Gastroesophageal sphincter (tissue), 4 donors: ENCODE results near the gene ROR2. TPM values are rescaled to one million over a fixed set of nuclear protein-coding genes. Genes with fewer than 3 reads are reported as not detected.
A peak's percentile ranks its signal among the peaks of the same experiment; 100 is the strongest.

Source experiments
- ATAC-seq: fragments of 150-250 bp; one replicate; pipeline ENCODE4 v1.9.1; 2016; ENCODE audit warnings: mild to moderate bottlenecking, moderate library complexity
- H3K27ac ChIP-seq, 4 donors: fragments of 200-600 bp; sonication (generic) in 3 of 4; 1 replicate in 3 of 4; 2 replicates in 1 of 4; pipeline ENCODE4 v1.5.1; 2016 to 2019
- H3K27me3 ChIP-seq: fragments of 200-600 bp; sonication (generic); one replicate; pipeline ENCODE4 v1.5.1; 2019
- H3K36me3 ChIP-seq, 2 donors: fragments of 200-600 bp; sonication (generic); one replicate each; pipeline ENCODE4 v1.5.1; 2019; ENCODE audit warnings: control low read depth in 1 of 2
- H3K4me1 ChIP-seq, 3 donors: fragments of 200-600 bp; sonication (generic); 1 replicate in 2 of 3; 2 replicates in 1 of 3; pipeline ENCODE4 v1.5.1; 2016 to 2019; ENCODE audit warnings: control low read depth in 2 of 3
- H3K4me3 ChIP-seq, 2 donors: fragments of 200-600 bp; sonication (generic); one replicate each; pipeline ENCODE4 v1.5.1; 2019; ENCODE audit warnings: mild to moderate bottlenecking in 1 of 2, moderate library complexity in 1 of 2
- H3K9me3 ChIP-seq, 3 donors: fragments of 200-600 bp; sonication (generic); one replicate each; pipeline ENCODE4 v1.5.1; 2017 to 2019; ENCODE audit warnings: control low read depth in 2 of 3
- EP300 ChIP-seq: sonication (generic); formaldehyde crosslinking; IDR thresholded peaks from one replicate; pipeline ENCODE4 v1.6.1; 2017; ENCODE audit warnings: antibody characterized with exemption, mild to moderate bottlenecking
- POLR2A ChIP-seq, 2 donors: fragments of 450-650 bp; IDR thresholded peaks; one replicate each; pipeline ENCODE4 v1.6.1; 2017; ENCODE audit warnings: antibody characterized with exemption in 2 of 2, mild to moderate bottlenecking in 2 of 2, moderate library complexity in 1 of 2
- POLR2AphosphoS5 ChIP-seq: sonication (generic); formaldehyde crosslinking; IDR thresholded peaks from one replicate; pipeline ENCODE4 v1.6.1; 2017; ENCODE audit warnings: antibody characterized with exemption
- WGBS, 2 donors: methylation state at CpG; one replicate each; pipeline ENCODE4 v1.1.5; 2018; ENCODE audit warnings: low coverage in 1 of 2; 5-methylcytosine and 5-hydroxymethylcytosine counted together
- total RNA-seq, 4 donors: library from RNA; depleted of rRNA; stranded (reverse); fragments of >200 nt; gene quantifications; one replicate each; pipeline ENCODE4 v1.1.0, GENCODE V29; 2016
- TF ChIP-seq, protein P1 (sequence below), 4 experiments: fragments of 200-600 bp in 2 of 4; fragments of 450-650 bp in 2 of 4; sonication (generic) in 1 of 4; IDR thresholded peaks; one replicate each; pipeline ENCODE4 v1.5.1; 2017 to 2019; ENCODE audit warnings: antibody characterized with exemption in 4 of 4, mild to moderate bottlenecking in 2 of 4, moderate library complexity in 2 of 4

Gene ROR2
- total RNA-seq, 4 donors from 2014 or later, result 40.8 to 69.1 (median 63.2) TPM

DNA sequence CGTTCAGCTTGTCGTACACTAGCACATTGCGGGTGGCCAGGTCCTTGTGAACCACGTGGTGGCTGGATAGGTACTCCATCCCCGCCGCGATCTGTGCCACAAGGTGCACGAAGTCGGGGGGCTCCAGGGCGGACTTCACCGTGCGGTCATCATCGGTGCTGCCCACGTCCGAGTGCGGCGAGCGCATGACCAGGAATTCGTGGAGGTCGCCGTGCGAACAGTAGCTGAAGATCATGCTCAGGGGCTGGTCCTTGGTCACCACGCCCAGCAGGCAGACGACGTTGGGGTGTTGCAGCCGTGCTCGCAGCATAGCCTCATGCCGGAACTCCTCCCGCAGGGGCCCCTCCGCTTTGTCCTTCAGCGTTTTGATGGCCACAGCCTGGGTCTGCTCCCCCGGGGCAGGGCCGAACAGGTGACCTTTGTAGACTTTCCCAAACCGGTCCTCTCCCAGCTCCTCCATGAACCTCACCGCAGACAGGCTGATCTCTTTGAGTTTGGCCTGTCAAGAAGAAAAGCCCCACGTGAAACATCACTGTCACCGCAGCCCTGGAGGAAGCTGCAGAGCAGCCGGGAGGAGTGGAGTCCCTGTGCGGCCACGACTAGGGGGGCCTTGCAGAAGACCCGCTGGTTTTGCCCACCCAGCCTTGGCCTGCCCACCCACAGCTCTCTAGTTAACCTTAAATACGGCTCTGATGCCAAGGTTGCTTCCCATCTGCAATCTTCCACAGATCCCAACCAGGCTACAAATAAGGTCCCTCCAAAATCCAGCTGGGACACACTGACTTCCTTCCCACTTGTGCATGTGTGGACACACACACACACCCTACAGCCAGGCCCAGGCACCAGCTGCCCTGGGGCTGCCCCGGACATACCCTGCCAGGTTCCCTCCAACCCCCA lies 225.2 kb downstream of the ROR2 start:
- peaks cover 0 to 47% of the 10 kb centered on the region in 2 donors for H3K36me3 ChIP-seq
- H3K4me1 ChIP-seq, result peaks cover 0 to 29% (median 0%) of the 10 kb centered on the region in 3 donors
- H3K9me3 ChIP-seq, result no peaks in the 10 kb centered on the region
- 100% methylated on average over 1 of the region's 43 CpGs; no CpG with 5 or more reads in 1 of the 2 donors for WGBS, 2 donors
- no peak for ATAC-seq
- TF ChIP-seq EP300 (no peak), POLR2AphosphoS5 (no peak), POLR2A (IDR thresholded peaks at IDR 0.05) (no peak)
- TF ChIP-seq, protein P1, sequence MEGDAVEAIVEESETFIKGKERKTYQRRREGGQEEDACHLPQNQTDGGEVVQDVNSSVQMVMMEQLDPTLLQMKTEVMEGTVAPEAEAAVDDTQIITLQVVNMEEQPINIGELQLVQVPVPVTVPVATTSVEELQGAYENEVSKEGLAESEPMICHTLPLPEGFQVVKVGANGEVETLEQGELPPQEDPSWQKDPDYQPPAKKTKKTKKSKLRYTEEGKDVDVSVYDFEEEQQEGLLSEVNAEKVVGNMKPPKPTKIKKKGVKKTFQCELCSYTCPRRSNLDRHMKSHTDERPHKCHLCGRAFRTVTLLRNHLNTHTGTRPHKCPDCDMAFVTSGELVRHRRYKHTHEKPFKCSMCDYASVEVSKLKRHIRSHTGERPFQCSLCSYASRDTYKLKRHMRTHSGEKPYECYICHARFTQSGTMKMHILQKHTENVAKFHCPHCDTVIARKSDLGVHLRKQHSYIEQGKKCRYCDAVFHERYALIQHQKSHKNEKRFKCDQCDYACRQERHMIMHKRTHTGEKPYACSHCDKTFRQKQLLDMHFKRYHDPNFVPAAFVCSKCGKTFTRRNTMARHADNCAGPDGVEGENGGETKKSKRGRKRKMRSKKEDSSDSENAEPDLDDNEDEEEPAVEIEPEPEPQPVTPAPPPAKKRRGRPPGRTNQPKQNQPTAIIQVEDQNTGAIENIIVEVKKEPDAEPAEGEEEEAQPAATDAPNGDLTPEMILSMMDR (IDR thresholded peaks at IDR 0.05), result no peak
- no peak overlapping the region for H3K4me3 ChIP-seq
- no peak overlapping the region for H3K27ac ChIP-seq
- H3K27me3 ChIP-seq, result no peaks in the 10 kb centered on the region

GRCh38 chr9:91724068-91724440 lies 226.0 kb downstream of the ROR2 start:
- no peak for ATAC-seq
- no peak overlapping the region for H3K4me3 ChIP-seq
- no peak for TF ChIP-seq EP300
- TF ChIP-seq, protein P1 (IDR thresholded peaks at IDR 0.05), result no peak
- TF ChIP-seq POLR2A (IDR thresholded peaks at IDR 0.05), result no peak
- TF ChIP-seq POLR2AphosphoS5, result no peak
- H3K27ac ChIP-seq, result no peak overlapping the region
- no peaks in the 10 kb centered on the region for H3K27me3 ChIP-seq
- no peaks in the 10 kb centered on the region for H3K9me3 ChIP-seq
- WGBS, 2 donors, result no CpG with 5 or more reads among the region's 21 CpGs
- H3K36me3 ChIP-seq, result peaks cover 0 to 47% of the 10 kb centered on the region in 2 donors
- H3K4me1 ChIP-seq, result peaks cover 0 to 21% (median 0%) of the 10 kb centered on the region in 3 donors

GRCh38 chr9:91723420-91724067 lies 226.5 kb downstream of the ROR2 start:
- no peak for TF ChIP-seq POLR2A (IDR thresholded peaks at IDR 0.05)
- no peak for TF ChIP-seq EP300
- TF ChIP-seq, protein P1 (IDR thresholded peaks at IDR 0.05), result no peak
- no peak for TF ChIP-seq POLR2AphosphoS5
- Histone ChIP-seq H3K27ac (no peak overlapping the region), H3K27me3 (no peaks in the 10 kb centered on the region), H3K36me3 (peaks cover 0 to 47% of the 10 kb centered on the region in 2 donors), H3K9me3 (no peaks in the 10 kb centered on the region), H3K4me1 (peaks cover 0 to 16% (median 0%) of the 10 kb centered on the region in 3 donors), H3K4me3 (no peak overlapping the region)
- ATAC-seq, result peak; percentile 14
- WGBS, 2 donors, result no CpG with 5 or more reads among the region's 23 CpGs

DNA sequence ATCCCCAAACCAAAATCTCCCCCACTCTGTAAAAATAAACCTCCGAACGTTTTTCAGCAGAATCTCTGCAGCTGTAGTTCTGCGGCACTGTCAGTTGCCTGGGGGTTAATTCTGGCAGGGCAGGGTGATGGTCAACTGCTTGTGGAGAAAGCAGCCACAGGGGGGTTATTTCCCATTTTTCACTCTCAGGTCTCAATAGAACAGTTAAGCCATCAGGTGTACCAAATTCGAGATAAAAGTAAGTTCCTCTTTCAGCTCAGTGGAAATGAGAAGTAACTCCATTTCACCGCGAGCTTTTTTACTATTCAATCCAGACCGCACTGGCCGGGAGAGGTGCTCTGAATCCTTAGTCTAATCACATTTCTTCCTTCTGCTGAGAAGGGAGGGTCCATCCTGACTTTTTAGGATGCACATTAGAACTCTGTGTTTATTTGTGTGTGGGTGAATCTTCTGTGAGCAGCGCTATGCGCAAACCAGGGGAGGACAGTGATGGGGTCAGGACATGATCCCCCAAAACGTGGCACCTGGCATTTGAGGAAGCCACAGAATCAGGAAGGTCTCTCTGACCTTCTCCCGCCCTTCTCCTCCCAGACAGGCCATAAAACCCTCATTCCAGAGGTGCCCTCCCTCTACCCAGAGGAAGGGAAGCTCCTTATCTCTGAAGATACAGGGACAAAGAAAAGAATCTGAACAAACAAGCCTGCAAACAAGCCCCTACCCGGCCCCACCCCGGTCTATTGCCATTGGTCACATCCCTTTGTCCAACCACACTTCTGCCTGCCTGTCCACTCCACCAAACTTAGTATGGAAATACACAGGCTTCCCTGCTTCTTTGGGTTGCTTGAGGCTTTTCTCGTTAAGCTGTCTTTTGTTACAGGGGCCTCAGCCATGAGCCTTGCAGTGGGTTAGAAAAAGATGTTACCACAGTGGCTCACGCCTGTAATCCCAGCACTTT lies 229.0 kb downstream of the ROR2 start:
- Histone ChIP-seq H3K4me1 (no peaks in the 10 kb centered on the region), H3K27me3 (no peaks in the 10 kb centered on the region), H3K36me3 (peaks cover 0 to 41% of the 10 kb centered on the region in 2 donors), H3K9me3 (peaks cover 0 to 4% (median 0%) of the 10 kb centered on the region in 3 donors), H3K4me3 (no peak overlapping the region), H3K27ac (no peak overlapping the region)
- ATAC-seq, result no peak
- 65 to 74% methylated on average over 4 to 9 of the region's 16 CpGs for WGBS, 2 donors
- TF ChIP-seq, protein P1 (IDR thresholded peaks at IDR 0.05), result no peak
- TF ChIP-seq POLR2A (IDR thresholded peaks at IDR 0.05), result no peak
- no peak for TF ChIP-seq POLR2AphosphoS5
- no peak for TF ChIP-seq EP300
